Breast epithelium (tissue), 4 donors: ENCODE results near the gene GARS1. TPM values are rescaled to one million over a fixed set of nuclear protein-coding genes. Genes with fewer than 3 reads are reported as not detected.

Experiments
- DNase-seq, 2 donors: peaks; one replicate each; pipeline ENCODE4 v3.0.0-alpha.2; 2019; ENCODE audit warnings: low spot score in 2 of 2
- H3K27ac ChIP-seq, 2 donors: fragments of 200-600 bp; sonication (generic) in 1 of 2; one replicate each; pipeline ENCODE4 v1.5.1; 2016 to 2019; ENCODE audit warnings: mild to moderate bottlenecking in 1 of 2
- H3K27me3 ChIP-seq, 2 donors: fragments of 200-600 bp; sonication (generic) in 1 of 2; one replicate each; pipeline versions ENCODE4 v1.5.1 to v1.6.0; 2017 to 2019; ENCODE audit warnings: control low read depth in 1 of 2, mild to moderate bottlenecking in 1 of 2
- H3K36me3 ChIP-seq: fragments of 200-600 bp; one replicate; pipeline ENCODE4 v1.5.1; 2019
- H3K4me1 ChIP-seq, 2 donors: fragments of 200-600 bp; sonication (generic); one replicate each; pipeline ENCODE4 v1.5.1; 2016 to 2019; ENCODE audit warnings: control low read depth in 1 of 2
- H3K4me3 ChIP-seq, 3 donors: fragments of 200-600 bp; sonication (generic); 1 replicate in 2 of 3; 2 replicates in 1 of 3; pipeline ENCODE4 v1.5.1; 2016 to 2019; ENCODE audit warnings: mild to moderate bottlenecking in 3 of 3, moderate library complexity in 2 of 3
- H3K9me3 ChIP-seq, 2 donors: fragments of 200-600 bp; sonication (generic) in 1 of 2; one replicate each; pipeline ENCODE4 v1.5.1; 2016 to 2019; ENCODE audit warnings: control low read depth in 1 of 2
- CTCF ChIP-seq, 3 donors: fragments of 450-650 bp; IDR thresholded peaks; one replicate each; pipeline ENCODE4 v1.5.1; 2016 to 2017; ENCODE audit warnings: antibody characterized with exemption in 3 of 3, mild to moderate bottlenecking in 3 of 3, moderate library complexity in 3 of 3
- POLR2A ChIP-seq: fragments of 450-650 bp; IDR thresholded peaks from one replicate; pipeline ENCODE4 v1.6.1; 2016; ENCODE audit warnings: antibody characterized with exemption, mild to moderate bottlenecking, moderate library complexity
- POLR2AphosphoS5 ChIP-seq, 3 donors: sonication (generic); formaldehyde crosslinking; IDR thresholded peaks; one replicate each; pipeline ENCODE4 v1.6.1; 2017; ENCODE audit warnings: antibody characterized with exemption in 3 of 3
- intact Hi-C: fragments of 100-400 bp; cut with DNase I; formaldehyde crosslinking; loops from one replicate; pipeline ENCODE4 v1.15.1; 2023; ENCODE audit warnings: low total_unique reads
- total RNA-seq, 3 donors: library from RNA; depleted of rRNA; stranded (reverse); fragments of >200 nt; gene quantifications; one replicate each; pipeline ENCODE4 v1.1.0, GENCODE V29; 2016

Gene GARS1
- total RNA-seq: 10 to 100 TPM; 50.9 to 66.9 (median 56.8) TPM

- H3K27ac ChIP-seq: peak within 1 kb of the TSS; percentile 98
- H3K27me3 ChIP-seq: no peaks in the 10 kb centered on the region
- no peaks in the 10 kb centered on the region for H3K4me1 ChIP-seq
- peak in 1 of 3 donors; percentile 8 for TF ChIP-seq CTCF (IDR thresholded peaks at IDR 0.05)
- TF ChIP-seq POLR2A: peak; percentile 52
- TF ChIP-seq POLR2AphosphoS5 (IDR thresholded peaks at IDR 0.05): peak; percentile 91 to 95 (median 93)
- peak within 1 kb of the TSS; percentile 85 to 99 (median 95) for H3K4me3 ChIP-seq
- intact Hi-C loops: no loop called here
- H3K36me3 ChIP-seq: no peaks in the 10 kb centered on the region
- H3K9me3 ChIP-seq: no peaks in the 10 kb centered on the region
- DNase-seq: peak; percentile 80 to 87
These were observed at the start of gene GARS1 for GRCh38 chr7:30594540-30595435. TSS of gene GARS1 (plus strand) at chr7:30594878. CDS start at chr7:30594922, 44 bp downstream.

- TF ChIP-seq CTCF (IDR thresholded peaks at IDR 0.05): no peak
- no peak for TF ChIP-seq POLR2AphosphoS5 (IDR thresholded peaks at IDR 0.05)
- TF ChIP-seq POLR2A: no peak
- Histone ChIP-seq H3K27ac (no peak overlapping the region), H3K4me1 (peaks cover 0 to 13% of the 10 kb centered on the region in 2 donors), H3K4me3 (no peak overlapping the region), H3K9me3 (no peaks in the 10 kb centered on the region), H3K36me3 (no peaks in the 10 kb centered on the region), H3K27me3 (no peaks in the 10 kb centered on the region)
- no peak for DNase-seq
- intact Hi-C loops: no loop called here
These were observed 48.7 kb upstream of the GARS1 start for GRCh38 chr7:30545791-30546555.

GRCh38 chr7:30546596-30546995, 48.1 kb upstream of the GARS1 start:
- Histone ChIP-seq H3K4me1 (peaks cover 0 to 13% of the 10 kb centered on the region in 2 donors), H3K27ac (no peak overlapping the region), H3K27me3 (no peaks in the 10 kb centered on the region), H3K9me3 (no peaks in the 10 kb centered on the region), H3K4me3 (no peak overlapping the region), H3K36me3 (no peaks in the 10 kb centered on the region)
- intact Hi-C loops: no loop called here
- DNase-seq: no peak
- TF ChIP-seq POLR2AphosphoS5 (IDR thresholded peaks at IDR 0.05) (no peak), POLR2A (no peak), CTCF (IDR thresholded peaks at IDR 0.05) (no peak)

- Histone ChIP-seq H3K27me3 (no peaks in the 10 kb centered on the region), H3K36me3 (no peaks in the 10 kb centered on the region), H3K4me1 (peaks cover 0 to 13% of the 10 kb centered on the region in 2 donors), H3K27ac (peak overlapping the region; percentile 93 to 95), H3K4me3 (no peak overlapping the region), H3K9me3 (no peaks in the 10 kb centered on the region)
- peak; percentile 70 to 73 for DNase-seq
- intact Hi-C loops: no loop called here
- TF ChIP-seq CTCF (IDR thresholded peaks at IDR 0.05): peak; percentile 85 to 95 (median 89)
- peak in 1 of 3 donors; percentile 65 for TF ChIP-seq POLR2AphosphoS5 (IDR thresholded peaks at IDR 0.05)
- TF ChIP-seq POLR2A: no peak
These were observed 45.8 kb upstream of the GARS1 start for GRCh38 chr7:30548845-30549244.
